ENCODE results near the gene PEA15. TPM values are rescaled to one million over a fixed set of nuclear protein-coding genes. Genes with fewer than 3 reads are reported as not detected.

PEA15 gene
- total RNA-seq, 1 experiment from 2014 or later, result 183 TPM

- no TSS peak for BruUV-seq (replicated peaks)
- no peak for TF ChIP-seq CTCF (IDR thresholded peaks at IDR 0.05; ENCODE audit: unreplicated experiment)
- ChIA-PET CTCF (interaction anchor here (0.7 to 6.4 kb wide), 9 partner anchors 14 to 146 kb away, joined by 3 to 104 read pairs (median 4); no protein-coding TSS in a partner anchor), POLR2A (interaction anchor here (0.6 to 2.4 kb wide), 4 partner anchors 9 to 18 kb away, joined by 3 to 13 read pairs (median 3); no protein-coding TSS in a partner anchor)
- H3K27ac Mint-ChIP-seq (ENCODE audit: low read depth, unreplicated experiment), result no peak overlapping the region
- intact Hi-C loops (cut with micrococcal nuclease), result no loop called here
- H3K4me3 Mint-ChIP-seq (ENCODE audit: unreplicated experiment), result no peak overlapping the region
- H3K9me3 Mint-ChIP-seq (ENCODE audit: unreplicated experiment), result no peaks in the 10 kb centered on the region
- H3K27me3 Mint-ChIP-seq (ENCODE audit: insufficient read depth, unreplicated experiment), result no peaks in the 10 kb centered on the region
- H3K36me3 Mint-ChIP-seq (ENCODE audit: insufficient read depth, unreplicated experiment), result peaks cover 18% of the 10 kb centered on the region
- no peak for DNase-seq (ENCODE audit: unreplicated experiment)
- H3K4me1 Mint-ChIP-seq (ENCODE audit: insufficient read depth, unreplicated experiment), result peaks cover 7% of the 10 kb centered on the region
Measured at GRCh38 chr1:160224606-160225005, 19.4 kb downstream of the PEA15 start.

DNA sequence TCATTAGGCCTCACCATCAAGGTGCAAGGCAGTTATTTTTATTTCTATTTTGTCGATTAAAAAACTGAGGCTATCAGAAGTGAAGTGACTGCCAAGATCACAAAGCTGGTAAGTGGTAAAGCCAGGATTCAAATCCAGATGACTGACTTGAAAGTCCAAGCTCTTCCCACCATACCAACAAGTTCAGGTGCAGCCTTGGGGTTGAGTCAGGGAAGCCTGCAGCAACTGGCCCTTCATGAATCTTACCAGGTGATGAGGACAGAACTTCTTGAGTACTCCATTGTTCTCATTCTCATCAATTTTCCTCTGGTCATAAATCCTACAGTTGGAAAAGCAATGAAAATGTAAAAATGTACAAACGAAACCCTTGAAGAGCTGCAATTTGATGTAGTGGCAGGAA lies 20.2 kb downstream of the PEA15 start:
- intact Hi-C loops (cut with micrococcal nuclease), result no loop called here
- POLR2A ChIA-PET, result interaction anchor here (1.2 to 2.4 kb wide), 2 partner anchors 14 to 17 kb away, joined by 3 to 13 read pairs; no protein-coding TSS in a partner anchor
- Mint-ChIP-seq H3K36me3 (ENCODE audit: insufficient read depth, unreplicated experiment) (peaks cover 25% of the 10 kb centered on the region), H3K9me3 (ENCODE audit: unreplicated experiment) (no peaks in the 10 kb centered on the region), H3K27me3 (ENCODE audit: insufficient read depth, unreplicated experiment) (no peaks in the 10 kb centered on the region), H3K4me3 (ENCODE audit: unreplicated experiment) (no peak overlapping the region), H3K4me1 (ENCODE audit: insufficient read depth, unreplicated experiment) (peaks cover under 1% of the 10 kb centered on the region), H3K27ac (ENCODE audit: low read depth, unreplicated experiment) (no peak overlapping the region)
- CTCF ChIA-PET, result interaction anchor here (0.6 to 6.4 kb wide), 12 partner anchors 13 to 220 kb away, joined by 3 to 104 read pairs (median 4); no protein-coding TSS in a partner anchor
- no TSS peak for BruUV-seq (replicated peaks)
- no peak for TF ChIP-seq CTCF (IDR thresholded peaks at IDR 0.05; ENCODE audit: unreplicated experiment)
- DNase-seq (ENCODE audit: unreplicated experiment), result no peak

GRCh38 chr1:160226623-160227022 lies 21.4 kb downstream of the PEA15 start:
- Mint-ChIP-seq H3K4me3 (ENCODE audit: unreplicated experiment) (no peak overlapping the region), H3K36me3 (ENCODE audit: insufficient read depth, unreplicated experiment) (peaks cover 38% of the 10 kb centered on the region), H3K27ac (ENCODE audit: low read depth, unreplicated experiment) (no peak overlapping the region), H3K9me3 (ENCODE audit: unreplicated experiment) (no peaks in the 10 kb centered on the region), H3K4me1 (ENCODE audit: insufficient read depth, unreplicated experiment) (no peaks in the 10 kb centered on the region), H3K27me3 (ENCODE audit: insufficient read depth, unreplicated experiment) (no peaks in the 10 kb centered on the region)
- CTCF ChIA-PET, result interaction anchor here (0.6 to 6.4 kb wide), 14 partner anchors 7 to 220 kb away, joined by 3 to 104 read pairs (median 13); no protein-coding TSS in a partner anchor
- intact Hi-C loops (cut with micrococcal nuclease), result no loop called here
- no TSS peak for BruUV-seq (replicated peaks)
- no peak for DNase-seq (ENCODE audit: unreplicated experiment)
- no peak for TF ChIP-seq CTCF (IDR thresholded peaks at IDR 0.05; ENCODE audit: unreplicated experiment)
- POLR2A ChIA-PET, result interaction anchor here (1.1 to 2.4 kb wide), 3 partner anchors 16 to 66 kb away, joined by 3 to 13 read pairs (median 4); no protein-coding TSS in a partner anchor

DNA sequence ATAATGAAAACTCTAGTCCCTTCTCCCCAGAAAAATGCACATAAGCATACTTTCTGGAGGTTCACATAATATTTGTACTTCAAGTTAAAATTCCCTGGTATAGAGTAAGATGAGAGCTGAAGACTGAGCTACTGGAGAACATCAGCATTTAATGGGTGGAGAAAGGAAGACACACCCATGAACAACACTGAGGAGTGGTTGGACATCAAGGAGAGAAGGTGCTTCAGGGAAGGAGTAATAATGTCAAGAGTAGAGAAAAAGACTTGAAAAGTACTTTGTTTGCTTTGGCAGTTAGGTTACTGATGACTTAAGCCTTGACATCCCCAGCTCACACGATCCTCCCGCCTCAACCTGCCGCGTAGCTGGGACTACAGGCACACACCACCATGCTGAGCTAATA lies 21.9 kb downstream of the PEA15 start:
- Mint-ChIP-seq H3K36me3 (ENCODE audit: insufficient read depth, unreplicated experiment) (peaks cover 42% of the 10 kb centered on the region), H3K4me3 (ENCODE audit: unreplicated experiment) (no peak overlapping the region), H3K9me3 (ENCODE audit: unreplicated experiment) (no peaks in the 10 kb centered on the region), H3K4me1 (ENCODE audit: insufficient read depth, unreplicated experiment) (no peaks in the 10 kb centered on the region), H3K27me3 (ENCODE audit: insufficient read depth, unreplicated experiment) (no peaks in the 10 kb centered on the region), H3K27ac (ENCODE audit: low read depth, unreplicated experiment) (no peak overlapping the region)
- no peak for TF ChIP-seq CTCF (IDR thresholded peaks at IDR 0.05; ENCODE audit: unreplicated experiment)
- no TSS peak for BruUV-seq (replicated peaks)
- intact Hi-C loops (cut with micrococcal nuclease), result no loop called here
- POLR2A ChIA-PET, result interaction anchor here (1.0 to 1.2 kb wide), 3 partner anchors 14 to 65 kb away, joined by 3 to 4 read pairs (median 3); no protein-coding TSS in a partner anchor
- CTCF ChIA-PET, result interaction anchor here (0.6 to 6.4 kb wide), 13 partner anchors 7 to 221 kb away, joined by 3 to 104 read pairs (median 15); no protein-coding TSS in a partner anchor
- no peak for DNase-seq (ENCODE audit: unreplicated experiment)

Measured in MCF 10A (cell line).